H1 (cell line): ENCODE results near the gene KLF7. TPM values are rescaled to one million over a fixed set of nuclear protein-coding genes. Genes with fewer than 3 reads are reported as not detected.

Source experiments
- CTCF ChIA-PET: fragments of 300-600 bp; sonication (Branson Sonifier 250); formaldehyde crosslinking; loops from one replicate; lab custom pipeline; 2021; ENCODE audit not compliant: partially characterized antibody; lab: Charles Lee
- POLR2A ChIA-PET: fragments of 300-600 bp; sonication (Branson Sonifier 250); formaldehyde crosslinking; loops from one replicate; lab custom pipeline; 2021; ENCODE audit warnings: inconsistent platforms; ENCODE audit not compliant: partially characterized antibody; lab: Charles Lee
- DNase-seq, 2 experiments: peaks; one replicate each; pipeline versions ENCODE4 v3.0.0 to v3.0.0-alpha.2; 2010 to 2022; ENCODE audit warnings: low spot score in 2 of 2, low read depth in 1 of 2, mixed read lengths in 1 of 2
- FAIRE-seq: peaks from 2 replicates; lab custom pipeline; 2011; peaks lifted over from hg19 to GRCh38; lab: Jason Lieb, UNC
- H2AFZ ChIP-seq: 2 replicates; pipeline ENCODE4 v1.8.1; 2012; ENCODE audit warnings: low read length, inconsistent platforms
- H2AK5ac ChIP-seq: 2 replicates; pipeline ENCODE4 v1.6.1; 2013; ENCODE audit warnings: low read depth, low read length
- H2BK120ac ChIP-seq: replicated peaks from 2 replicates; pipeline ENCODE3; 2013; ENCODE audit warnings: low read depth, low read length, inconsistent platforms
- H2BK12ac ChIP-seq: 2 replicates; pipeline ENCODE4 v1.6.1; 2013; ENCODE audit warnings: low read depth, low read length
- H2BK15ac ChIP-seq: 2 replicates; pipeline ENCODE4 v1.6.1; 2013; ENCODE audit warnings: low read length
- H2BK20ac ChIP-seq: 2 replicates; pipeline ENCODE4 v1.6.1; 2013; ENCODE audit warnings: low read length
- H2BK5ac ChIP-seq: 2 replicates; pipeline ENCODE4 v1.6.1; 2013; ENCODE audit warnings: low read depth, low read length
- H3K14ac ChIP-seq: 2 replicates; pipeline ENCODE4 v1.6.1; 2013; ENCODE audit warnings: inconsistent platforms; ENCODE audit not compliant: insufficient read length
- H3K18ac ChIP-seq: 2 replicates; pipeline ENCODE4 v1.6.1; 2013; ENCODE audit warnings: low read length; ENCODE audit errors: extremely low read depth
- H3K23ac ChIP-seq: 2 replicates; pipeline ENCODE4 v1.6.1; 2013; ENCODE audit warnings: inconsistent platforms; ENCODE audit not compliant: insufficient read length
- H3K23me2 ChIP-seq: 2 replicates; pipeline ENCODE4 v1.6.1; 2013; ENCODE audit warnings: low read depth, low read length
- H3K27ac ChIP-seq: 2 replicates; pipeline ENCODE4 v1.6.1; 2011; ENCODE audit warnings: low read depth, low read length, inconsistent platforms
- H3K27me3 ChIP-seq, 4 experiments: replicated peaks in 1 of 4; 1 replicate in 1 of 4; 2 replicates in 3 of 4; pipeline versions ENCODE4 v1.6.1 to v1.8.1; 2011 to 2013; ENCODE audit warnings: low read length in 3 of 4, mild to moderate bottlenecking in 3 of 4, inconsistent platforms in 2 of 4, mixed read lengths in 2 of 4, moderate library complexity in 1 of 4; ENCODE audit not compliant: control insufficient read depth in 3 of 4, insufficient read depth in 3 of 4; ENCODE audit errors: extremely low read depth in 1 of 4
- H3K36me3 ChIP-seq, 4 experiments: 2 replicates each; pipeline versions ENCODE4 v1.6.1 to v1.8.1; 2011 to 2013; ENCODE audit warnings: mild to moderate bottlenecking in 4 of 4, low read length in 3 of 4, moderate library complexity in 2 of 4, control low read depth in 1 of 4, inconsistent platforms in 1 of 4; ENCODE audit not compliant: insufficient read depth in 4 of 4, control insufficient read depth in 2 of 4
- H3K4ac ChIP-seq: replicated peaks from 2 replicates; pipeline ENCODE3; 2013; ENCODE audit warnings: low read length, low read depth, mixed read lengths, inconsistent platforms; ENCODE audit not compliant: insufficient read length
- H3K4me1 ChIP-seq, 4 experiments: replicated peaks in 1 of 4; 1 replicate in 1 of 4; 2 replicates in 3 of 4; pipeline versions ENCODE4 v1.6.1 to v1.8.1; 2011 to 2013; ENCODE audit warnings: low read length in 3 of 4, inconsistent platforms in 2 of 4, mixed read lengths in 1 of 4; ENCODE audit not compliant: insufficient read depth in 4 of 4, control insufficient read depth in 3 of 4
- H3K4me2 ChIP-seq, 2 experiments: 2 replicates each; pipeline versions ENCODE4 v1.6.1 to v1.8.1; 2011 to 2013; ENCODE audit warnings: low read depth in 2 of 2, low read length in 2 of 2, control low read depth in 1 of 2, inconsistent platforms in 1 of 2, mild to moderate bottlenecking in 1 of 2; ENCODE audit not compliant: insufficient read depth in 1 of 2
- H3K4me3 ChIP-seq, 4 experiments: fragments of 200-600, 300-600 bp in 1 of 4; sonication (generic), shearing (Covaris generic), sonication (Bioruptor Twin) in 1 of 4; 2 replicates each; pipeline versions ENCODE4 v1.5.1 to v1.8.1; 2011 to 2016; ENCODE audit warnings: low read length in 4 of 4, low read depth in 3 of 4, control low read depth in 2 of 4, inconsistent platforms in 2 of 4, mild to moderate bottlenecking in 2 of 4, mixed read lengths in 1 of 4, moderate library complexity in 1 of 4; ENCODE audit not compliant: insufficient read depth in 2 of 4; ENCODE audit errors: extremely low read depth in 1 of 4
- H3K56ac ChIP-seq: replicated peaks from 2 replicates; pipeline ENCODE3; 2013; ENCODE audit warnings: low read depth, mild to moderate bottlenecking, mixed read lengths, low read length, inconsistent platforms; ENCODE audit not compliant: insufficient read length
- H3K79me1 ChIP-seq: 2 replicates; pipeline ENCODE4 v1.6.1; 2013; ENCODE audit warnings: low read depth, low read length, control low read depth
- H3K79me2 ChIP-seq, 2 experiments: 2 replicates each; pipeline versions ENCODE4 v1.6.1 to v1.8.1; 2012 to 2013; ENCODE audit warnings: low read length in 2 of 2, mild to moderate bottlenecking in 2 of 2, inconsistent platforms in 1 of 2; ENCODE audit not compliant: insufficient read depth in 2 of 2, control insufficient read depth in 1 of 2
- H3K9ac ChIP-seq, 4 experiments: replicated peaks in 1 of 4; 1 replicate in 1 of 4; 2 replicates in 3 of 4; pipeline versions ENCODE4 v1.6.1 to v1.8.1; 2011 to 2013; ENCODE audit warnings: low read depth in 3 of 4, low read length in 3 of 4, control low read depth in 2 of 4, mild to moderate bottlenecking in 2 of 4, moderate library complexity in 2 of 4, inconsistent platforms in 1 of 4; ENCODE audit errors: extremely low read depth in 1 of 4
- H3K9me3 ChIP-seq, 2 experiments: 2 replicates each; pipeline versions ENCODE4 v1.6.1 to v1.8.1; 2012 to 2013; ENCODE audit warnings: mild to moderate bottlenecking in 2 of 2, moderate library complexity in 2 of 2, control low read depth in 1 of 2, inconsistent platforms in 1 of 2, low read depth in 1 of 2, low read length in 1 of 2, mixed read lengths in 1 of 2; ENCODE audit not compliant: insufficient read depth in 2 of 2
- H4K20me1 ChIP-seq, 2 experiments: replicated peaks in 1 of 2; 2 replicates each; pipeline versions ENCODE3 to v1.8.1; 2011 to 2013; ENCODE audit warnings: inconsistent platforms in 2 of 2, low read length in 2 of 2, mild to moderate bottlenecking in 1 of 2; ENCODE audit not compliant: insufficient read depth in 2 of 2, control insufficient read depth in 1 of 2
- H4K5ac ChIP-seq: 2 replicates; pipeline ENCODE4 v1.6.1; 2013; ENCODE audit warnings: low read length, low read depth, mixed read lengths, inconsistent platforms; ENCODE audit not compliant: insufficient read length
- H4K8ac ChIP-seq: 2 replicates; pipeline ENCODE4 v1.8.0; 2013; ENCODE audit warnings: mild to moderate bottlenecking, moderate library complexity, low read length, inconsistent platforms; ENCODE audit not compliant: insufficient read depth; ENCODE audit errors: extremely low read depth
- H4K91ac ChIP-seq: replicated peaks from 2 replicates; pipeline ENCODE3; 2013; ENCODE audit warnings: low read length, mixed read lengths, inconsistent platforms; ENCODE audit not compliant: insufficient read length
- JUND ChIP-seq: IDR thresholded peaks from 2 replicates; pipeline ENCODE4 v1.6.1; 2011; ENCODE audit warnings: mild to moderate bottlenecking, improper control_type of control experiment, low read length
- TEAD4 ChIP-seq: IDR thresholded peaks from 2 replicates; pipeline ENCODE4 v1.6.1; 2012; ENCODE audit warnings: low read depth, low read length, inconsistent platforms, mixed read lengths
- WGBS, 2 experiments: shearing (Covaris generic) in 1 of 2; methylation state at CpG; one replicate each; pipeline versions ENCODE4 v1.1.6 to v1.1.7; 2013 to 2015; ENCODE audit warnings: low lambda C conversion rate in 2 of 2, mixed read lengths in 2 of 2, inconsistent platforms in 1 of 2, low coverage in 1 of 2, missing lambda C conversion rate in 1 of 2; ENCODE audit not compliant: insufficient replicate concordance in 2 of 2, insufficient coverage in 1 of 2, insufficient read length in 1 of 2; ENCODE audit errors: extremely low coverage in 1 of 2, missing lambda C conversion rate in 1 of 2; 5-methylcytosine and 5-hydroxymethylcytosine counted together
- polyA plus RNA-seq, 7 experiments: library from polyadenylated mRNA; depleted of rRNA in 3 of 7; stranded (reverse) in 5 of 7; unstranded in 2 of 7; fragments of >200 nt in 5 of 7; fragments of 200-250 nt in 2 of 7; gene quantifications; 1 replicate in 5 of 7; 2 replicates in 1 of 7; 4 replicates in 1 of 7; pipeline versions ENCODE4 v1.2.1 to v1.2.3, GENCODE V29; 2011 to 2013; ENCODE audit warnings: missing spikeins in 2 of 7, mixed read lengths in 2 of 7
- total RNA-seq: library from RNA; stranded (reverse); fragmentation: NEBNext Ultra II Directional; extraction: Animal tissue kit (Norgen Biotek cat#: 25700); gene quantifications from 2 replicates; pipeline ENCODE4 v1.2.1, GENCODE V29; 2021

The KLF7 gene
- total and polyA plus RNA-seq, 2 of the 8 experiments (the other 6 are each of a cell fraction or from before 2014, with no cell fraction given) = 9.6 to 23.3 TPM

DNA sequence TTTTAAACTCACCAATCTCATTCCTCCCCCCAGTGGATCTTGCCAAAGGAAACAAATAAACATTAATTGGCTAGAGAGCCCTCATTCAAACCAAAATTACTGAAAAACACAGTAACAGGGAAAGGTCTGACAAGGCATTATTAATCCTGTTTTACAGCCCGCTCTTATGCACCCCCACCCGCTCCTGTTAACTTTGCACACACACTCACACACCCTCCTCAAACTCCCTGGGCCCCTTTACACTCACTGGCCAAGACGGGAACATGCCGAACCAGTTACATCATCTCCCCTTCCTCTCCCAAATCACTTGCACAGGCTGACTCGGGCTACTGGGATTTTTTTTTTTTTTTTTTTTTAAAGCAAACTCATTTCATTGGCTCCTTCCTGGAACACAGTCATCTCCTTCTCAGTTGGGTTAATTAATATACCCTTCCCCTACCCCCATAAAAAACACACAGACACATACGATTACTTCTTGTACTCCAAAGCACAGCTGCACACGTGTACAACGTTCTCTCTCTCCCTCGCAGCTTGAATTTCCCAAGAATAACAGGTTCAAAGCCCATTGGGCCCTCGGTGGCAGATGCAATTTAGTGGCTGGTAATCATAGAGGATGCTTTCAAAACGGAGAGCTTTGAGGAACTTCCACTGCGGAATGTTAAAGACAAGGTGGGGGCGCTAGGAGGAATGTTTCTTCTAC is 31.8 kb downstream of the KLF7 start:
- Histone ChIP-seq H3K18ac (no peak overlapping the region; the same call in 1 of the 2 replicates), H3K79me2 (peaks cover 0 to 65% of the 10 kb centered on the region in 2 experiments), H2AFZ (no peak overlapping the region), H4K5ac (peak overlapping the region; percentile 42), H3K27me3 (no peaks in the 10 kb centered on the region), H3K4ac (no peak overlapping the region), H3K4me1 (peaks cover 3 to 25% (median 8%) of the 10 kb centered on the region in 4 experiments; a peak in 5 of 7 replicates), H4K20me1 (no peaks in the 10 kb centered on the region), H3K4me2 (peak overlapping the region; percentile 11 to 23; a peak in 2 of 4 replicates), H3K4me3 (no peak overlapping the region), H3K23me2 (no peaks in the 10 kb centered on the region), H3K27ac (no peak overlapping the region), H2BK15ac (no peak overlapping the region), H2BK12ac (no peak overlapping the region), H4K91ac (no peak overlapping the region), H3K9me3 (peaks cover 0 to 2% of the 10 kb centered on the region in 2 experiments; a peak in 1 of 4 replicates)
- WGBS, 2 experiments = 65% methylated on average over 13 of the region's 13 CpGs; no CpG with 5 or more reads in 1 of the 2 experiments
- CTCF ChIA-PET = interaction anchor here (0.6 to 1.7 kb wide), 5 partner anchors 10 to 463 kb away, joined by 3 to 6 read pairs (median 4); no protein-coding TSS in a partner anchor
- FAIRE-seq (no peak), DNase-seq (no peak)
- no peak for TF ChIP-seq TEAD4
- TF ChIP-seq JUND = peak; percentile 47; the same call in 1 of the 2 replicates
- TF ChIP-seq, all 59 proteins: peak for 1
- H3K79me1 ChIP-seq = no peaks in the 10 kb centered on the region
- H3K14ac ChIP-seq = no peak overlapping the region
- peaks cover 0 to 2% (median 0%) of the 10 kb centered on the region in 4 experiments; a peak in 2 of 8 replicates for H3K36me3 ChIP-seq
- peak overlapping the region; percentile 30; the same call in 1 of the 2 replicates for H2BK5ac ChIP-seq
- no peak overlapping the region for H2BK120ac ChIP-seq
- no peak overlapping the region for H3K23ac ChIP-seq
- no peak overlapping the region for H3K9ac ChIP-seq
- H4K8ac ChIP-seq = no peak overlapping the region
- H2AK5ac ChIP-seq = no peak overlapping the region; the same call in 1 of the 2 replicates
- H2BK20ac ChIP-seq = no peak overlapping the region
- H3K56ac ChIP-seq = no peak overlapping the region
- POLR2A ChIA-PET = interaction anchor here (0.6 to 1.3 kb wide), 5 partner anchors 9 to 85 kb away, joined by 3 to 8 read pairs (median 3); partner anchors contain the start of gene KLF7
